Thymus (tissue), 11 donors: ENCODE data around the gene NOL4L. TPM values are rescaled to one million over a fixed set of nuclear protein-coding genes. Genes with fewer than 3 reads are reported as not detected.

ENCODE experiments used
- DNase-seq, 9 donors: peaks; one replicate each; pipeline ENCODE4 v3.0.0-alpha.2; 2013; ENCODE audit warnings: low spot score in 9 of 9, low read depth in 6 of 9, missing footprints in 1 of 9
- H3K27ac ChIP-seq, 2 donors: one replicate each; pipeline ENCODE4 v1.5.1; 2013; ENCODE audit warnings: control low read depth in 1 of 2, low read depth in 1 of 2, low read length in 1 of 2, mild to moderate bottlenecking in 1 of 2, moderate library complexity in 1 of 2
- H3K27me3 ChIP-seq, 2 donors: one replicate each; pipeline ENCODE4 v1.5.1; 2013; ENCODE audit warnings: low read length in 1 of 2; ENCODE audit not compliant: control insufficient read depth in 2 of 2, insufficient read depth in 1 of 2
- H3K36me3 ChIP-seq, 2 donors: one replicate each; pipeline ENCODE4 v1.5.1; 2013; ENCODE audit warnings: low read length in 1 of 2, mild to moderate bottlenecking in 1 of 2, moderate library complexity in 1 of 2; ENCODE audit not compliant: control insufficient read depth in 2 of 2, insufficient read depth in 2 of 2
- H3K4me1 ChIP-seq, 2 donors: one replicate each; pipeline ENCODE4 v1.5.1; 2013; ENCODE audit warnings: low read length in 2 of 2; ENCODE audit not compliant: control insufficient read depth in 2 of 2, insufficient read depth in 2 of 2
- H3K4me3 ChIP-seq, 2 donors: one replicate each; pipeline ENCODE4 v1.5.1; 2013; ENCODE audit warnings: low read length in 2 of 2, control low read depth in 1 of 2, mild to moderate bottlenecking in 1 of 2
- H3K9me3 ChIP-seq, 2 donors: one replicate each; pipeline ENCODE4 v1.5.1; 2013; ENCODE audit warnings: low read length in 1 of 2, mild to moderate bottlenecking in 1 of 2; ENCODE audit not compliant: control insufficient read depth in 2 of 2, insufficient read depth in 1 of 2
- WGBS: extraction: QIAGEN DNeasy Blood & Tissue Kit; methylation state at CpG from one replicate; pipeline ENCODE4 v1.1.7; 2013; 5-methylcytosine and 5-hydroxymethylcytosine counted together
- polyA plus RNA-seq: library from polyadenylated mRNA; stranded (reverse); fragments of 200-250 nt; gene quantifications from one replicate; pipeline ENCODE4 v1.2.3, GENCODE V29; 2013
- total RNA-seq: library from RNA; stranded (reverse); fragments of 120-200 nt; gene quantifications from one replicate; pipeline ENCODE4 v1.2.4, GENCODE V29; 2013
- donor health status: healthy.

The NOL4L gene
- total and polyA plus RNA-seq, 2 donors, result 12.4 to 14.1 TPM

DNA sequence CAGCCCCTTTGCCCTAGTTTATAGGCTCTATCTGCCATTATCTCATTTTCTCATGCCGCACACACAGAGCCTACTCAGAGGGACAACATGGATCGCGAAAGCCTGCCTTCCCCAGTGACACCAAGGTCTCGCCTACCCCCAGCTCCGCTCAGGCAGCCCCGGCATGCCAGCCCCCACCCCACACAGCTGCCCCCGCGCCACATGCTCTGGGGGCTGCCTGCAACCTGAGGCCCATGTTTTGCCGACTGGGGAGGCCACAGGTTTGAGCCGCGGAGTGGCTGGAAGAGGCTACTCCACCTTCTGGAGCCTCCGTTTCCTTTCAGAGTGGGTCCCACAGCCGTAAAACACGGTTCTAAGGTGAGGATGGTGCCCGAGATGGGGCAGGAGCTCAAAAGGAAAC, 124.9 kb downstream of the NOL4L start:
- H3K9me3 ChIP-seq, result no peaks in the 10 kb centered on the region
- peaks cover 0 to 16% of the 10 kb centered on the region in 2 donors for H3K4me1 ChIP-seq
- H3K27ac ChIP-seq, result no peak overlapping the region
- WGBS, result 94% methylated on average over 15 of the region's 15 CpGs
- peaks cover 46 to 75% of the 10 kb centered on the region in 2 donors for H3K36me3 ChIP-seq
- DNase-seq, result no peak
- H3K27me3 ChIP-seq, result no peaks in the 10 kb centered on the region
- H3K4me3 ChIP-seq, result no peak overlapping the region

DNA sequence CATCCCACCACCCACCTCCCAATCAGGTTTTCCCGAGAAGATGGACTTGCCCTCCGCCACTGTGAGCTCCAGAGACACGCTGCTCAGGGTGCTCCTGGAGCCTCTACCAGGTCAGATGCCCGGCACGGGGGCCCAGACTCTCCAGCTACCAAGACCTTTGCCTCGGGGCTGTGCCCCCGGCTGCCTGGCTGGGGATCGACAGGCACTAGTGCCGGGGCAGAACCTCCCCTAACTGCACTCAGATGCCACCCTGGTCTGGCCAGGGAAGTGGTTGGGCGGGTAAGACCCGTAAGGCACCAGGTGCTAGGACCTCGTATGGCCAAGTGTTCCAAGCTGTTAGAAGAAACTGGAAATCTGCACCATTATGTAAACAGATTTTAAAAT, 126.3 kb downstream of the NOL4L start:
- no peaks in the 10 kb centered on the region for H3K27me3 ChIP-seq
- no peaks in the 10 kb centered on the region for H3K9me3 ChIP-seq
- peaks cover 0 to 19% of the 10 kb centered on the region in 2 donors for H3K4me1 ChIP-seq
- DNase-seq, result no peak
- peaks cover 50 to 77% of the 10 kb centered on the region in 2 donors for H3K36me3 ChIP-seq
- H3K27ac ChIP-seq, result no peak overlapping the region
- 97% methylated on average over 12 of the region's 12 CpGs for WGBS
- H3K4me3 ChIP-seq, result no peak overlapping the region

DNA sequence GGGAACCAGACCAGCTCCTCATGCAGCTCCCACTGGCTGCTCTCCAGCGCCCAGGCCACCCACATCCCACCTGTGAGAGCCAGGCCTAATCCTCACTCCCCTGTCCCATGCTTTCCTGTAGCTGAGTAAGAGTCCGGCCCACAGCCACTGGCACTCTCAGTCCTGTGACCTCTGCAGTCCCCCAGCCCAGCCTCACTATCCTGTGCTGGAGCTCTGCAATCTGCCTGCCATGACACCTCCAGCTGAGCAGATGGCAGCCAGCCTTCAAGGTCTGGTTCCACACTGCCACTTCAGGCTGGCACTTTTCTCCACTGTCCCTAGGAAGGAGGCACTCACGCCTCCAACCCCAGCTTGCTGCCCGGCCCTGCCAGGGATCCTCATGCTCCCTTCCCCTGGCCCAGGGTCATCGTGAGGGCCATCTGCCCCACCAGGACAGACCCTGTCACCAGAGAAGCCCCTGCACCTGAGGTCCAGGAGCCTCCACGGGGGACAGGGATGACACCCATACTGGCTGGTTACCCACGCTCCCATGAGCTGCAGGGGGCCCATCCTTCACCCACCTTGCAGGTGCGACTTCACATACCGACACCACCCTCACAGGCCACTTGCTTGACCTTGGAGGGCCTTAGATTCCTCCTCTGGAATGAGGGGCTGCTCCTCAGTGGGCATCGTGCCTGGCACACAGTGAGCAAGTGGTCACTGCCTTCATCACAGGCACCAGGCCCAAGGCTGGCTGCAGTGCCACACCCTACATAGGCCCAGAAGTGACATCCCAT, 126.9 kb downstream of the NOL4L start:
- no peak overlapping the region for H3K4me3 ChIP-seq
- peaks cover 0 to 20% of the 10 kb centered on the region in 2 donors for H3K4me1 ChIP-seq
- 97% methylated on average over 10 of the region's 10 CpGs for WGBS
- H3K36me3 ChIP-seq, result peaks cover 50 to 78% of the 10 kb centered on the region in 2 donors
- no peak for DNase-seq
- H3K27me3 ChIP-seq, result no peaks in the 10 kb centered on the region
- H3K9me3 ChIP-seq, result no peaks in the 10 kb centered on the region
- H3K27ac ChIP-seq, result no peak overlapping the region

DNA sequence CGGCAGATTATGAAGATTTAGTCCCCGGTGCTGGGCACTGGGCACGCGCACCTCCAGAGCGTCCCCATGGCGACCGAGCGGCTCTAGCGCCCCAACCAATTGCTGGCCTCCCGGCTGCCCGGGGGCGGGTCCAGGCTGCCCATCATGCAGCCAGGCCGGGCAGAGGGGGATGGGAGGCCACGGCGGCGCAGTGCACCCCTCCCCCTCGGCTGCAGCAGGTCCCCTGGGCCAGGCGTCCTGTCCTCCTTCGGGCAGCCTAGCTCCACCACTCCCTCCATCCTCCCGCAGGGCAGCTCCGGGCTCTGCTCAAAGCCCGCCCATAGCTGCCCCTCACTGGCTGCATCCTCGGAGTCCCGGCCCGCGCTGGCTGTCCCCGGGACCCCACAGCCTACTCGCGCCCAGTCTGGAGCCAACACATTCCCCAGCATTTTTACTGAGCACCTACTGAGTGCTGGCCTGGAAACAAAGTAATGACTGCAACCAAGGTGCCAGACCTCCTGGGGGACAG, 127.6 kb downstream of the NOL4L start:
- no peaks in the 10 kb centered on the region for H3K27me3 ChIP-seq
- H3K9me3 ChIP-seq, result no peaks in the 10 kb centered on the region
- peaks cover 0 to 24% of the 10 kb centered on the region in 2 donors for H3K4me1 ChIP-seq
- DNase-seq, result no peak
- H3K4me3 ChIP-seq, result no peak overlapping the region
- peaks cover 54 to 79% of the 10 kb centered on the region in 2 donors for H3K36me3 ChIP-seq
- H3K27ac ChIP-seq, result no peak overlapping the region
- WGBS, result 84% methylated on average over 29 of the region's 29 CpGs

DNA sequence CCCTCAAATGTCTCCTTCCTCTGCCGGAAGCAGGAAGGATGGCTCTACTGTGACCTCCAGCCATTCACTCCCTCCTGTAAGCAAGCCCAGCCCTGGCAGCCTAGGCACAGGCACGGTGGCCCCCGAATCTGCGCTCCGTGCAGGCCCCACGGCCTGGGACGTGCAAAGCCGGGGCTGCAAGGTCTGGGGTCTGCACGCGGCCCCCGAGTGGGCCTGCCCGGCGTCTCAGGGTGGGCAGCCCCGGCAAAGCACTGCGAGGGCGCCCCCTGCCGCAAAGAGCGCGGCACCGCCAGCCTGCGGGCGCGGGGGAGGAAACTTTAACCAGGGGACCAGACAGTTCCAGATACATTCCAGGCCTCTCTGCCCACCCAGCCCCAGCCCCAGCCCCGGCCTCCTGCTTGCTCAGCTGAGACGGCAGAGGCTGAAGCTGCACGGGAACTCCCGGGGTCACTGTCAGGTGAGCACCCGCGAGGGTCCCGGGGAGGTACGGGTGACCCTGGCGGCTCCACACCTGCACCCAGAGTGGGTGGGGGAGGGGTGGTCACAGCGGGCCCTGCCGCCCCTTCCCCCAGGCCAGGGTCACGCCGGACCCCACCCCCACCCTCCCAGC, 128.2 kb downstream of the NOL4L start:
- Histone ChIP-seq H3K4me1 (peaks cover 0 to 30% of the 10 kb centered on the region in 2 donors), H3K27me3 (no peaks in the 10 kb centered on the region), H3K9me3 (no peaks in the 10 kb centered on the region), H3K4me3 (no peak overlapping the region), H3K27ac (no peak overlapping the region), H3K36me3 (peaks cover 55 to 82% of the 10 kb centered on the region in 2 donors)
- DNase-seq, result peak in 2 of 9 donors; percentile 37 to 49
- 77% methylated on average over 36 of the region's 36 CpGs for WGBS

DNA sequence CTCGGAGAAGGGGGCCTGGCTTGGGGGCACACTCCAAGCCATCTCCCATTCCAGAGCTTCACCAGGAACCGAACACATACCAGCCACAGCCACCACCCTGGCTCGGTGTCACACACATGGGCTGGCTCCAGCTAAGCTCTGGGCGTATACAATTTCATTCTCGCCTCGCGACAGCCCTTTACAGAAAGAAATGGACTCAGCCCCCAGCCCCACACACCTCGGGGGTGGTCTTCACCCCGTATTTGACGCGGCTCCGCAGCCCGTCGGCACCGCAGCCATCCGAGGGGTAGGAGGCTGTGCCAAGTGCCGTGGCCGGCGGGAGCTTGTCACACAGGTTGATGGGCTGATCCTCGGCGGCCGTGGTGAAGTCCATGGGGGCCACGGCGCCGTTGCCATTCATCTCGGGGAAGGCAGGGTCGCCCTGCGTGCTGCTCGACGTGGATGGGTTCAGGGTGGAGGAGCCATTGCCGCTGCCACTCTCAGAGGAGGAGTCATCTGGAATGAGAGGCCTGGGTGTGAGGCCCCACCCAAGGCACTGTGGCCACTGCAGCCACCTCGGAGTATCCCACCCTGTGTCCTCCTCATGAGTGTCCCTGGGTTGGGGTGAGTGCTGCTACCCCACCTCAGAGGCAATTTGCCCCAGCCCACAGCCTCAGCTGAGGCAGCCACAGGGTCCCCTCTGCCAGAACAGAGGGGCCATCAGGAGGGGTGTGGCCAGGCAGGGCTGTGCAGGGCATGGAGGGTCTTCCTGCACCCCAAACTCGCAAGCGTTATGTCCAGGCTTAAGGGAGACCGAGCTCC, 129.0 kb downstream of the NOL4L start:
- no peak overlapping the region for H3K4me3 ChIP-seq
- H3K27me3 ChIP-seq, result no peaks in the 10 kb centered on the region
- WGBS, result 96% methylated on average over 35 of the region's 35 CpGs
- no peak for DNase-seq
- no peak overlapping the region for H3K27ac ChIP-seq
- H3K9me3 ChIP-seq, result no peaks in the 10 kb centered on the region
- H3K36me3 ChIP-seq, result peaks cover 62 to 86% of the 10 kb centered on the region in 2 donors
- peaks cover 0 to 32% of the 10 kb centered on the region in 2 donors for H3K4me1 ChIP-seq

DNA sequence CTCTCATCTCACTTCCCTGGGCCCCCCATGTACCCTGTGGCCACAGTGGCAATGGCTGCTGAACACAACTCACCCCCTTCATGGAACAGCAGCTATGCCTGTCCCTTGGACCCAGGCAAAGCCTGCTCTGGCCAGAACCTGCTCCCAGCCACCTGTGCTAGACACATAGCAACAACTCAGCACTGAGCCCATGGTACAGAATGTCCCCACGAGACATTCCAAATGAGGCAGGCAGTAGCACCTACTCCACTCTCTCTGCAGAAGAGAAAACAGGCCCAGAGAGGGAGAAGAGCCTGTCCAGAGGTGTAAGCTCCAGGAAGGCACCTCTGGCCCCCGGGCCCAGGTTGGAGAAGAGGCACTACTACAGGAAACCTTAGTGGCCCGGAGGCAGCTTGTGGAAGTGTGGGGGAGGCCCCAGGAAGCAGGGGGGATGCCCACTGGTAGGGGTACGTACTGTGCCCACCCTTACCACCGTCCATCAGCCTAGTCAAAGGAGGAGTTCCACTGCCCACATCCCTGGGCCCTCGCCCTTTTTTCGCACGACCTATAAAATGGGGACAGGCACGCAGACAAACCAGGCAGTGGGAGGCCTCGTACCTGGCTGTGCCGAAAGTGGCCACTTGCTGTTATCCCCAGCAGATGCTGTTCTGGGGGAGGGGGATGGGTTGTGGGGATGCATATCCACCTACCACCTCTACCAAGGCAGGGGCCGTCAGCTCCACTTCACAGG, 129.8 kb downstream of the NOL4L start:
- Histone ChIP-seq H3K4me1 (peaks cover 0 to 34% of the 10 kb centered on the region in 2 donors), H3K36me3 (peaks cover 65 to 86% of the 10 kb centered on the region in 2 donors), H3K27ac (no peak overlapping the region), H3K9me3 (no peaks in the 10 kb centered on the region), H3K4me3 (no peak overlapping the region), H3K27me3 (no peaks in the 10 kb centered on the region)
- no peak for DNase-seq
- 92% methylated on average over 12 of the region's 12 CpGs for WGBS

DNA sequence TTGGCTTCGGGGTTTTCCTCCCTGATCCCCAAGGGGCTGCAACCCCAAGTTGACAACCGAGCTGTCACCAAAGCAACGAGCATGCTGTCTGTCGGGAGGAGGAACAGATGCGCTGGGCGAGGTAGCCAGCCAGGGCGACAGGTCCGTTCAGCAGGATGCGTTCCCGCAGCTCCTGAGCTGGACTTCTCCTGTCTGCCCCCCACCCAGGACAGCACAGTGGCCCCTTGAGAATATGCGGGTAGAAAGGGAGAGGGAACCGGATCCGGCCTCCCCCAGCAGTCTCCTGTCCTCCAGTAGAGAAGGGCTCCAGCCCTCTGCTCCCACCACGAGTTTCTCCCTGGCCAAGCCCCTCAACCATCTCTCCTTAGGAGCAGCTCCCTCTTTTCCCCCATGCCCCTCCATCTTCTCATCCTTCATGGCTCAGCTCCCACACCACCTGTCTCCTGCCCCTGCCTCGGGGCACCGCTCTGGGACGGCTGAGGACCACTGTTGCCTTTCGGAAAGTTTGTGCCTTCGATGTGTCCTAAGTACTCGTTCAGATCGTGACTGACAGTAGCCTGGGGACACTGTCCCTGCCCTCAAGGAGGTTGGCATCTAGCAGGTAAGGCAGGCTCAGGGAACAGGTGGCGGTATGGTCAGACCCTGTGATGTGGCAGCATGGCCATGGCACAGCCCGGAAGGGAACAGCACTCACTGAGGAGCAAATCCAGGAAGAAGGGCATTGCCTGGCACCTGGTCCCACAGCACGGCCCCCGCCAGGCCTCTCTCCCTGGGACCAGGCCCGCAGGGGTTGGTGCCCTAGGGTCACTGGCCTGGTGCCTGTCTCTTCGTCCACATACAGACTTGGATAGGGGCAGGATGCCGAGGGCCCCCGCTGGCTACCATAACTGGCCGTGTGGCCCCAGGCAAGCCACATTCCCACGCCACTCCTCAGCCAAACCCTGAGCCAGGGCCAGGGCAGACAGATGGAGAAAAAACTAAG, 130.7 kb downstream of the NOL4L start:
- Histone ChIP-seq H3K4me3 (no peak overlapping the region), H3K4me1 (peaks cover 0 to 34% of the 10 kb centered on the region in 2 donors), H3K9me3 (no peaks in the 10 kb centered on the region), H3K27me3 (no peaks in the 10 kb centered on the region), H3K36me3 (peaks cover 68 to 87% of the 10 kb centered on the region in 2 donors), H3K27ac (no peak overlapping the region)
- DNase-seq, result no peak
- WGBS, result 96% methylated on average over 31 of the region's 31 CpGs
